HepG2 (cell line): Measurements from ENCODE around the gene NKX3-2. TPM values are rescaled to one million over a fixed set of nuclear protein-coding genes. Genes with fewer than 3 reads are reported as not detected.
A peak's percentile ranks its signal among the peaks of the same experiment; 100 is the strongest.

Experiments used
- ATAC-seq: fragments of 200-7000 bp; cut with Tn5 transposase; 3 replicates; pipeline ENCODE4 v1.9.1; 2020; ENCODE audit warnings: mild to moderate bottlenecking, moderate library complexity
- BruUV-seq: library from RNA; stranded (reverse); fragments of 400-500 nt; replicated peaks from 2 replicates; lab custom pipeline; 2021; lab: Mats Ljungman, UMichigan
- CTCF ChIA-PET: fragments of 300-600 bp; formaldehyde crosslinking; extraction: SDS; loops from one replicate; lab custom pipeline; 2021; ENCODE audit warnings: low total read pairs, inconsistent platforms, low intra/inter-chr PET ratio; lab: Yijun Ruan, JAX
- POLR2A ChIA-PET: fragments of 350-600 bp; sonication (Branson Sonifier 250); formaldehyde crosslinking; loops from one replicate; lab custom pipeline; 2020; ENCODE audit warnings: antibody characterized with exemption, inconsistent platforms; lab: Yijun Ruan, JAX
- DNase-seq: peaks from one replicate; pipeline ENCODE4 v3.0.0-alpha.2; 2015; ENCODE audit warnings: low spot score
- FAIRE-seq: peaks from 3 replicates; lab custom pipeline; 2011; peaks lifted over from hg19 to GRCh38; lab: Jason Lieb, UNC
- H2AFZ ChIP-seq: one replicate; pipeline ENCODE4 v1.6.1; 2011; ENCODE audit warnings: low read length, inconsistent platforms
- H3K27ac ChIP-seq: fragments of 300-600 bp; 3 replicates; pipeline ENCODE4 v1.8.0; 2011; ENCODE audit warnings: mixed run types, mild to moderate bottlenecking, mixed read lengths, low read length, inconsistent platforms; ENCODE audit not compliant: insufficient read depth; ENCODE audit errors: extremely low read length
- H3K27me3 ChIP-seq, 2 experiments: fragments of 200-600 bp in 1 of 2; 2 replicates in 1 of 2; 3 replicates in 1 of 2; pipeline versions ENCODE4 v1.6.0 to v1.8.0; 2011; ENCODE audit warnings: low read length in 2 of 2, mild to moderate bottlenecking in 2 of 2, moderate library complexity in 2 of 2, inconsistent platforms in 1 of 2; ENCODE audit not compliant: insufficient read depth in 2 of 2, control insufficient read depth in 1 of 2
- H3K36me3 ChIP-seq, 2 experiments: fragments of 200-600 bp in 1 of 2; replicated peaks in 1 of 2; 2 replicates in 1 of 2; 3 replicates in 1 of 2; pipeline versions ENCODE4 v1.5.1 to v1.8.0; 2011; ENCODE audit warnings: low read length in 2 of 2, inconsistent platforms in 1 of 2; ENCODE audit not compliant: insufficient read depth in 2 of 2, control insufficient read depth in 1 of 2
- H3K4me1 ChIP-seq: 2 replicates; pipeline ENCODE4 v1.5.1; 2012; ENCODE audit warnings: low read length, inconsistent platforms; ENCODE audit not compliant: insufficient read depth
- H3K4me2 ChIP-seq: 2 replicates; pipeline ENCODE4 v1.6.0; 2011; ENCODE audit warnings: low read depth, low read length, inconsistent platforms
- H3K4me3 ChIP-seq, 3 experiments: fragments of 200-600 bp in 1 of 3; sonication (generic), shearing (Covaris generic) in 1 of 3; replicated peaks in 1 of 3; 2 replicates each; pipeline ENCODE4 v1.5.1; 2011 to 2016; ENCODE audit warnings: low read length in 3 of 3, inconsistent platforms in 2 of 3, low read depth in 2 of 3, mild to moderate bottlenecking in 2 of 3, control low read depth in 1 of 3, mixed read lengths in 1 of 3; ENCODE audit not compliant: insufficient read depth in 1 of 3
- H3K79me2 ChIP-seq: one replicate; pipeline ENCODE4 v1.6.1; 2011; ENCODE audit warnings: low read length, inconsistent platforms; ENCODE audit not compliant: insufficient read depth
- H3K9ac ChIP-seq: 2 replicates; pipeline ENCODE4 v1.6.0; 2011; ENCODE audit warnings: mild to moderate bottlenecking, low read depth, low read length, inconsistent platforms; ENCODE audit not compliant: insufficient read depth
- H3K9me3 ChIP-seq: 2 replicates; pipeline ENCODE4 v1.5.1; 2012; ENCODE audit warnings: mild to moderate bottlenecking, low read length
- H4K20me1 ChIP-seq: 2 replicates; pipeline ENCODE4 v1.6.0; 2011; ENCODE audit warnings: inconsistent platforms, mild to moderate bottlenecking, low read length, moderate library complexity; ENCODE audit not compliant: insufficient read depth
- HNRNPLL ChIP-seq: fragments of 200-400 bp; formaldehyde crosslinking; IDR thresholded peaks from 2 replicates; pipeline ENCODE4 v1.6.1; 2017; ENCODE audit warnings: mild to moderate bottlenecking, low read depth, low read length; ENCODE audit not compliant: poor library complexity, severe bottlenecking
- KLF6 ChIP-seq: IDR thresholded peaks from 2 replicates; pipeline ENCODE4 v1.8.0; 2016; ENCODE audit warnings: missing biosample characterization, missing genetic modification reagents
- POLR2G ChIP-seq: fragments of 200-400 bp; formaldehyde crosslinking; IDR thresholded peaks from 2 replicates; pipeline ENCODE4 v1.6.1; 2018; ENCODE audit warnings: mild to moderate bottlenecking, low read depth, low read length, moderate library complexity
- PRDM10 ChIP-seq: sonication (generic); formaldehyde crosslinking; IDR thresholded peaks from 2 replicates; pipeline ENCODE4 v1.4.0; 2020; ENCODE audit warnings: low read depth, missing genetic modification reagents
- ZNF292 ChIP-seq: sonication (generic); formaldehyde crosslinking; IDR thresholded peaks from 2 replicates; pipeline ENCODE4 v1.8.1; 2022; ENCODE audit warnings: mild to moderate bottlenecking, low read depth, missing genetic modification reagents, borderline replicate concordance
- ZNF564 ChIP-seq: sonication (generic); formaldehyde crosslinking; IDR thresholded peaks from 2 replicates; pipeline ENCODE4 v1.8.1; 2023; ENCODE audit warnings: mild to moderate bottlenecking, missing genetic modification reagents
- ZNF772 ChIP-seq: sonication (generic); formaldehyde crosslinking; IDR thresholded peaks from 2 replicates; pipeline ENCODE4 v1.5.0; 2020; ENCODE audit warnings: mild to moderate bottlenecking, missing genetic modification reagents
- WGBS: methylation state at CpG from one replicate; pipeline ENCODE4 v1.1.6; 2017; ENCODE audit warnings: low lambda C conversion rate; 5-methylcytosine and 5-hydroxymethylcytosine counted together
- in situ Hi-C: cut with HindIII; loops from 2 replicates; pipeline ENCODE4 v1.10.0; 2017; ENCODE audit warnings: low pct_unique_long_range_greater_than_20kb; ENCODE audit not compliant: extremely low pct_ligation_motif_present
- intact Hi-C: fragments of 100-400 bp; cut with micrococcal nuclease; formaldehyde crosslinking; loops from one replicate; pipeline ENCODE4 v1.10.0; 2022; ENCODE audit not compliant: unreplicated experiment
- polyA plus RNA-seq, 8 experiments: library from polyadenylated mRNA; depleted of rRNA in 3 of 8; stranded (reverse) in 7 of 8; unstranded in 1 of 8; fragments of >200 nt; fragmentation: Illumina TruSeq in 4 of 8; extraction: Trizol in 4 of 8; gene quantifications; 2 replicates each; pipeline versions ENCODE4 v1.2.1 to v1.2.3, GENCODE V29; 2011 to 2016; ENCODE audit warnings: low read depth in 4 of 8, missing spikeins in 1 of 8, mixed read lengths in 1 of 8; ENCODE audit not compliant: insufficient read depth in 1 of 8
- total RNA-seq, 5 experiments: library from RNA; depleted of rRNA; stranded (reverse); fragments of >200 nt; fragmentation: Illumina TruSeq; extraction: Trizol; gene quantifications; 2 replicates each; pipeline ENCODE4 v1.2.3, GENCODE V29; 2016; ENCODE audit warnings: low read depth in 1 of 5

Gene NKX3-2
- total and polyA plus RNA-seq, 2 of the 13 experiments (the other 11 are each of a cell fraction or from before 2014, with no cell fraction given) = 0.07 to 0.13 TPM

DNA sequence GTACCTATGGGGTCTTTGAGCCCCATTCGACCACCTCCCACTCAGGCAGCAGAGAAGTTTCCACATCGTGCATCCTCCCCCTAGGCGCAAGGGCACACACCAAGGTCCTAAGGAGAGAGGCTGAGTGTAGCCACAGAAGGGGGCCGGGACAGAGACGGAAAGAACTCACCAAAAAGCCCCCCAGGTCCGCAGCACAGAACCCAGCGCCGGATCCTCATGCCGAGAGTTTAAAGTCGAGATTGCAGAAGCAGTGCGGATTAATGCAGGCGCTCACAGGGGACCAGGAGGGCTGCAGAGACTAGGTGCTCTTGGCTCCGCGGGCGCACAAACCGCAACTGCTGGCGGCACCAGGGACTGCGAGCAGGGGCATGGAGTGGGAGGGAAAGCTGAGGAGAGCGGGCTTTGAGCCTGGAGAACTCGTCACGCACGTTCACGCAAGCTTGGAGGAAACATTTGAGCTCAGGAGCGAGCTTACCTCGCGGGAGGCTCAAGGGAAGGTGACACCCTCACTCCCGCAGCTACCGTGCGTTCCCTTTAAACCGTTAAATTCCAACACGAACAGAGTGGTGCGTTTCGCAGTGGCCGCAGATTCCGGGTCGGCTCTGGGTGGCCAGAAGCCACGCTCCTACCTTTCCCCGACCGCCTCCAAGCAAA, 8.5 kb downstream of the NKX3-2 start:
- POLR2A ChIA-PET = no interaction called here
- no TSS peak for BruUV-seq
- Histone ChIP-seq H3K4me3 (no peak overlapping the region), H3K27me3 (peaks cover 13 to 92% of the 10 kb centered on the region in 2 experiments; a peak in 4 of 5 replicates), H3K4me2 (peak overlapping the region; percentile 61)
- intact Hi-C loops = no loop called here
- WGBS = 10% methylated on average over 24 of the region's 39 CpGs
- FAIRE-seq = no peak
- CTCF ChIA-PET = no interaction called here
- no peak for DNase-seq
- peak; percentile 49 for TF ChIP-seq HNRNPLL
- TF ChIP-seq ZNF564 = no peak
- TF ChIP-seq PRDM10 = no peak
- TF ChIP-seq KLF6 (CRISPR knock-in tag) = no peak
- TF ChIP-seq ZNF292 = no peak
- no peak for TF ChIP-seq ZNF772 (CRISPR knock-in tag)
- no peak for TF ChIP-seq POLR2G
- TF ChIP-seq, all 625 proteins: peak for 1
- Histone ChIP-seq H3K9ac (no peak overlapping the region), H3K79me2 (no peaks in the 10 kb centered on the region), H3K27ac (no peak overlapping the region), H3K4me1 (peaks cover 38% of the 10 kb centered on the region), H2AFZ (no peak overlapping the region), H3K36me3 (no peaks in the 10 kb centered on the region), H4K20me1 (0 out of 2 replicates have a peak, but pooled peaks cover 2% of the 10 kb centered on the region), H3K9me3 (no peaks in the 10 kb centered on the region)
- in situ Hi-C loops = no loop called here
- peak; percentile 71 for ATAC-seq
